Prostate gland (tissue), 2 donors: Measurements from ENCODE around the gene VWA1. TPM values are rescaled to one million over a fixed set of nuclear protein-coding genes. Genes with fewer than 3 reads are reported as not detected.
"Not testable (repeated sequence)": the region's sequence is repeated elsewhere in the genome, so short reads cannot be mapped to it uniquely, and the experiment has no call there.

Experiments used
- DNase-seq: peaks from one replicate; pipeline ENCODE4 v3.0.0-alpha.2; 2019; ENCODE audit warnings: low spot score
- H3K27ac ChIP-seq, 2 donors: fragments of 200-600 bp; sonication (generic); 2 replicates each; pipeline ENCODE4 v1.5.1; 2017 to 2019
- H3K27me3 ChIP-seq: fragments of 200-600 bp; sonication (generic); replicated peaks from 2 replicates; pipeline ENCODE4 v1.5.1; 2019; ENCODE audit not compliant: insufficient read depth
- H3K36me3 ChIP-seq, 2 donors: fragments of 200-600 bp; sonication (generic); 1 replicate in 1 of 2; 2 replicates in 1 of 2; pipeline versions ENCODE4 v1.5.1 to v1.8.1; 2017 to 2019
- H3K4me1 ChIP-seq: fragments of 200-600 bp; sonication (generic); replicated peaks from 2 replicates; pipeline ENCODE4 v1.5.1; 2019
- H3K4me3 ChIP-seq, 2 donors: fragments of 200-600 bp; sonication (generic); 2 replicates each; pipeline ENCODE4 v1.5.1; 2017 to 2019
- H3K9me3 ChIP-seq: fragments of 200-600 bp; sonication (generic); 2 replicates; pipeline ENCODE4 v1.5.1; 2017
- CTCF ChIP-seq, 4 experiments: fragments of 200-600 bp in 2 of 4; fragments of 450-650 bp in 2 of 4; sonication (generic) in 2 of 4; IDR thresholded peaks; 1 replicate in 3 of 4; 2 replicates in 1 of 4; pipeline ENCODE4 v1.5.1; 2016 to 2019; ENCODE audit warnings: antibody characterized with exemption in 4 of 4, mild to moderate bottlenecking in 2 of 4, moderate library complexity in 2 of 4
- POLR2A ChIP-seq: fragments of 450-650 bp; IDR thresholded peaks from one replicate; pipeline ENCODE4 v1.6.1; 2016; ENCODE audit warnings: antibody characterized with exemption, mild to moderate bottlenecking
- POLR2AphosphoS5 ChIP-seq: sonication (generic); formaldehyde crosslinking; IDR thresholded peaks from one replicate; pipeline ENCODE4 v1.6.1; 2017; ENCODE audit warnings: antibody characterized with exemption
- WGBS: methylation state at CpG from one replicate; pipeline ENCODE4 v1.1.5; 2018; 5-methylcytosine and 5-hydroxymethylcytosine counted together
- intact Hi-C: fragments of 100-400 bp; cut with DNase I; formaldehyde crosslinking; loops from one replicate; pipeline ENCODE4 v1.14.2; 2022
- total RNA-seq, 2 donors: library from RNA; depleted of rRNA; stranded (reverse); fragments of >200 nt; gene quantifications; one replicate each; pipeline ENCODE4 v1.1.0, GENCODE V29; 2016

The VWA1 gene
- total RNA-seq, 2 donors from 2014 or later, result 191 to 227 TPM

- intact Hi-C loops, result no loop called here
- Histone ChIP-seq H3K9me3 (no peaks in the 10 kb centered on the region), H3K36me3 (peaks cover 0 to 2% of the 10 kb centered on the region in 2 donors), H3K4me3 (no peak overlapping the region), H3K27ac (no peak overlapping the region), H3K27me3 (no peaks in the 10 kb centered on the region), H3K4me1 (peaks cover 16% of the 10 kb centered on the region)
- WGBS, result 81% methylated on average over 7 of the region's 7 CpGs
- no peak for TF ChIP-seq CTCF (IDR thresholded peaks at IDR 0.05)
- TF ChIP-seq POLR2AphosphoS5, result no peak
- no peak for TF ChIP-seq POLR2A
- no peak for DNase-seq
These were observed 31.8 kb upstream of the VWA1 start for GRCh38 chr1:1403653-1404052.

- H3K9me3 ChIP-seq, result no peaks in the 10 kb centered on the region
- no peaks in the 10 kb centered on the region for H3K27me3 ChIP-seq
- TF ChIP-seq CTCF (IDR thresholded peaks at IDR 0.05), result no peak
- no peak for TF ChIP-seq POLR2A
- TF ChIP-seq POLR2AphosphoS5, result no peak
- DNase-seq, result no peak
- H3K27ac ChIP-seq, result peak overlapping the region; percentile 77 to 83
- 37% methylated on average over 43 of the region's 43 CpGs for WGBS
- peak overlapping the region; percentile 96 to 99 for H3K4me3 ChIP-seq
- intact Hi-C loops, result loop anchor here (5.0 kb wide), 1 partner anchor 36 kb away; no protein-coding TSS in a partner anchor
- peaks cover 0 to 2% of the 10 kb centered on the region in 2 donors for H3K36me3 ChIP-seq
- peaks cover 10% of the 10 kb centered on the region for H3K4me1 ChIP-seq
These were observed 29.2 kb upstream of the VWA1 start for GRCh38 chr1:1406101-1406820.

GRCh38 chr1:1406821-1407635, 28.5 kb upstream of the VWA1 start, which contains the start of gene MRPL20:
TSS of gene MRPL20 (minus strand) at chr1:1407293. CDS start at chr1:1407217, 76 bp downstream.
- WGBS, result under 1% methylated on average over 47 of the region's 98 CpGs
- Histone ChIP-seq H3K9me3 (no peaks in the 10 kb centered on the region), H3K27ac (peak within 1 kb of the TSS; percentile 77 to 83), H3K36me3 (no peaks in the 10 kb centered on the region), H3K27me3 (no peaks in the 10 kb centered on the region), H3K4me3 (peak within 1 kb of the TSS; percentile 96 to 99), H3K4me1 (peaks cover 10% of the 10 kb centered on the region)
- TF ChIP-seq POLR2A, result peak; percentile 51
- peak; percentile 99 for TF ChIP-seq POLR2AphosphoS5
- peak in 1 of 4 experiments; percentile 18 for TF ChIP-seq CTCF (IDR thresholded peaks at IDR 0.05)
- intact Hi-C loops, result loop anchor here (5.0 kb wide), 1 partner anchor 35 kb away; no protein-coding TSS in a partner anchor
- DNase-seq, result peak; percentile 91

- peak overlapping the region; percentile 96 to 99 for H3K4me3 ChIP-seq
- peak overlapping the region; percentile 77 to 83 for H3K27ac ChIP-seq
- WGBS, result 12% methylated on average over 37 of the region's 41 CpGs
- no peaks in the 10 kb centered on the region for H3K27me3 ChIP-seq
- intact Hi-C loops, result loop anchor here (5.0 kb wide), 1 partner anchor 35 kb away; no protein-coding TSS in a partner anchor
- TF ChIP-seq POLR2AphosphoS5 (no peak), CTCF (IDR thresholded peaks at IDR 0.05) (no peak), POLR2A (no peak)
- H3K9me3 ChIP-seq, result no peaks in the 10 kb centered on the region
- no peaks in the 10 kb centered on the region for H3K36me3 ChIP-seq
- H3K4me1 ChIP-seq, result peaks cover 10% of the 10 kb centered on the region
- DNase-seq, result no peak
These were observed 27.7 kb upstream of the VWA1 start for GRCh38 chr1:1407636-1408318.

- H3K9me3 ChIP-seq, H3K27ac ChIP-seq, H3K4me3 ChIP-seq, DNase-seq, H3K4me1 ChIP-seq, intact Hi-C loops, H3K36me3 ChIP-seq, H3K27me3 ChIP-seq: not testable (repeated sequence)
- WGBS, result 64% methylated on average over 8 of the region's 8 CpGs
These were observed 25.3 kb upstream of the VWA1 start for GRCh38 chr1:1410238-1410637.
